ENCODE data around the gene ATPAF1.
"Not testable (repeated sequence)": the region's sequence is repeated elsewhere in the genome, so short reads cannot be mapped to it uniquely, and the experiment has no call there.

Gene ATPAF1, protein sequence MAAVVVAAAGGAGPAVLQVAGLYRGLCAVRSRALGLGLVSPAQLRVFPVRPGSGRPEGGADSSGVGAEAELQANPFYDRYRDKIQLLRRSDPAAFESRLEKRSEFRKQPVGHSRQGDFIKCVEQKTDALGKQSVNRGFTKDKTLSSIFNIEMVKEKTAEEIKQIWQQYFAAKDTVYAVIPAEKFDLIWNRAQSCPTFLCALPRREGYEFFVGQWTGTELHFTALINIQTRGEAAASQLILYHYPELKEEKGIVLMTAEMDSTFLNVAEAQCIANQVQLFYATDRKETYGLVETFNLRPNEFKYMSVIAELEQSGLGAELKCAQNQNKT

DNA sequence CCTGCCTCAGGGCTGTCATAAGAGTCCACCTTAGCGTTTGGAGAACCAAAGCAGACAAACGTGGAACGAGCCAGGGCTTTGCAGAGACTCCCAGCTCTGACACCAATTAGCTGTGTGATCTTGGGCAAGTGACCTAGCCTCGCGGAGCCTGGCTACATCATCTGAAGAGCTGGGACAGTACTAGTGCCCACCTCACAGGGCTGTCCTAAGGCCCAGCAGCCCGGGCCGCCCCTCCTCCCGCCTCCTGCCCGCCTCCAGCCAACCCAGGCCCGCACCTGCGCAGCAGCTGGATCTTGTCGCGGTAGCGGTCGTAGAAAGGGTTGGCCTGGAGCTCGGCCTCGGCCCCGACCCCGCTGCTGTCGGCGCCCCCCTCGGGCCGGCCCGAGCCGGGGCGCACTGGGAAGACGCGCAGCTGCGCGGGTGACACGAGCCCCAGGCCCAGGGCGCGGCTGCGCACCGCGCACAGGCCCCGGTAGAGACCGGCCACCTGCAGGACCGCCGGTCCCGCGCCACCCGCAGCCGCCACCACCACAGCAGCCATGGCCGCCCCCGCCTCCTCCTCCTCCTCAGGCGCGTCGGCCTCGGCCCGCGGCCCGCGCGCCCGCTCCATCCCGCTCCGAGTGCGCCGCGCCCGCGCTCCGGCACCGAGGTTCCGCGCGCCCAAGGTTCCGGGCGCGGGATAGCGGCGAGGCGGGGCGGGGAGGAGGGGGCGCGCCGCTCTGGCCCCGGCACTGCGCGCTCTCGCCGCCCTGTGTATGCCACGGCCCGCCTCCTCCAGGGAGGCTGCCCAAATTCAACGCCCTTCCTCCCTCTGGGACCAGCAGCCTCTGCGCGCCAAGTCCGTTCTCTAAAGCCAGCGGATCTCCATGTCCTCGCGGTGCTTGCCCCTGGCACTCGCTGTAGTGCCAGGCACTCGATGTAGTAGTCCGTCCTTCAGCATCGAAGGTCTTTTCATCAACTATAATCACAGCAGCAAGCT, at the start of gene ATPAF1:
Gene ATPAF1, minus strand, starts transcription at position 583 of the 979 bp plus-strand sequence. Its CDS starts 42 bp downstream, at position 541.
- DNase-seq = peak; percentile 76

DNA sequence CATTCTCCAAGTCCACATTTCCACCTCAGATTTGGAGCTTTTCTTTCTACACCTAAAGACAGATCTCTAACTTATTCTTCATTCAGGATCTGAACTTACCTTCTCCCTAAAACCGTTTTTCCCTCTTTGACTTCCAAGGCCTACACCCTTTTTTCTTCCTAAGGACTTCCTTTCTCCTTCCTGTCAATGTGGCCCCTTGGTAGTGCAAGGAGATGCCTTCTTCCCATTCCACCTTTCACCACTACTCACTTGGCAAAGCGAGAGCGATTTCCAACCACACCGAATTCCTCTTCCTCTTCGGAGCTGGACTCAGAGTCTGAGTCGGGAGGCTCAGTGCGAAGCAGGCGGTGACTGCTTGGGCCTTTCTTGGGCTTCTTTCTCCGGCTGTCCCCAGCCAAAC, 49.5 kb upstream of the ATPAF1 start:
- no peak for DNase-seq

DNA sequence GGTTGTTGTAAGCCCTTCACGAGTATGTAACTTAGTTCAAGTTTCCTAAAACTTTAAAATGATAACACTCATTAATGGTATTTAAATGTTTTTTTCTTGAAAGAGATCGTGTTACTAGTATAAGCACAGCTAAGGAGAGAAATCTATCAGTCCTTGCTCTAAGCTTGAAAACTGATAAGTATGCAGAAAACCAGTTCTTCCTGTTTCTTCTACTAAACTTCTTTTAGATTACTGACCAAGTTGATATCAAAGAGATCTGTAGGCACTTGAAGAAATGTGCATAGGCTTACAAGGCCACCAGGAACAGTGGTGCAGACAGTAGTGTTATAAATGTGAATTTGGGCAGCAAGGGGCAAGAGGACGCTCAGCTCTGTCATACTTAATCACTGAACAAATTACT, 46.8 kb upstream of the ATPAF1 start:
- DNase-seq = no peak

DNA sequence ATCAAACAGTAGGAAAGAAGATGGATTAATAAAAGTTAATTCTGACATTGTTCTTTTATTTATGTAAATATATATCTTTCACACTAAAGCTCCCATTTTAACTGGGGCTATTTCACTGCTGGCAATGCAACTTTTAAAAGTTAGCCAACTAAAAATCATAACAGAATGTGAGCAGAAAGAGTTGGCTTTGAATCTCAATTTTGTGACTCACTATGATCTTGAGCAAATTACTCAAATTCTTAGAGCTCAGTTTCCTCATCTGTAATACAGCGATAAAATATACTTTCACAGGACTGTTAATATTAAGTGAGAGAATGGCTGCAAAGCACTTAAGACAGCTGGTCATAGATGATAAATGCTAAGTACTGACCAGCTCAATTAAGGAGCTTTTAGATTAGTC, 40.0 kb upstream of the ATPAF1 start:
- no peak for DNase-seq

DNA sequence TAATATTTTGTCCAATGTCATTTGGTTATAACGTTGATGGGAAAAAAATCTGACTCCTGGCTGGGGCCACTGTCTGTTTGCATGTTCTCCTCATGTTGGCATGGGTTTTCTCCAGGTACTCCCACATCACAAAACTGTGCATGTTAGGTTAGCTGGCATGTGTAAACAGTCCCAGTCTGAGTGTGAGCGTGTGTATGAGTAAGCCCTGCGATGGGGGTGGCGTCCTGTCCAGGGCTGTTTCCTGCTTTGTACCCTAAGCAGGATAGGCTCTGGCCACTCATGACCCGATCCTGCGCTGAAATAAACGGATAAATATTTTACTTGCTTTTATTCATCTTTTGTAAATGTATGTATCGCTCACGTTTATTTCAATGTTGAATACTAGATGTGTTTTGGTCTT, 37.2 kb upstream of the ATPAF1 start:
- no peak for DNase-seq

DNA sequence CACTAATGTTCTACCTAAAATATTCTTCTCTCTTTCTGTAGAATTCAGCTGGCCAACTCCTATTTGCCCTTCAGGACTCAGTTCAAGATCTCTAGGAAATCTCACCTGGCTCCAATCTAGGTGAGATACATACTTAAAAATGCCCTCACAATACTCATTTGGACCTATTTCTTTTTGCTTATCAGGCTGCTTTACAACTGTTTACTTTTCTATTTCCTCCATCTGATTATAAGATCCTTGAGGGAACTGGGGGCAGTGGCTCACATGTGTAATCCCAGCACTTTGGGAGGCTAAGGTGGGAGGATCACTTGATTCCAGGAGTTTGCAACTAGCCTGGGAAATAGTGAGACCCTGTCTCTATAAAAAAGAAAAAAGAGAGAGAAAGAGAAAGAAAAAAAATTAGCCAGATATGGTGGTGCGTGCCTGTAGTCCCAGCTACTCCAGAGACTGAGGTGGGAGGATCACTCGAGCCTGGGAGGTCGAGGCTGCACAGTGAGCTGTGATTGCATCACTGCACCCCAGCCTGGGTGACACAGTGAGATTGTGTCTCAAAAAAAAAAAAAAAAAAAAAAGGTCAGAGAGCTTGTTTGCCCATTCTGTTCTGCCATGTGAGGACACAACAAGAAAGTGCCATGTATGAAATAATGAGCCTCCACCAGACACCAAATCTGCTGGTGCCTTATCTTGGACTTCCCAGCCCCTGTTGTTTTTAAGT, 35.9 kb upstream of the ATPAF1 start:
- no peak for DNase-seq

DNA sequence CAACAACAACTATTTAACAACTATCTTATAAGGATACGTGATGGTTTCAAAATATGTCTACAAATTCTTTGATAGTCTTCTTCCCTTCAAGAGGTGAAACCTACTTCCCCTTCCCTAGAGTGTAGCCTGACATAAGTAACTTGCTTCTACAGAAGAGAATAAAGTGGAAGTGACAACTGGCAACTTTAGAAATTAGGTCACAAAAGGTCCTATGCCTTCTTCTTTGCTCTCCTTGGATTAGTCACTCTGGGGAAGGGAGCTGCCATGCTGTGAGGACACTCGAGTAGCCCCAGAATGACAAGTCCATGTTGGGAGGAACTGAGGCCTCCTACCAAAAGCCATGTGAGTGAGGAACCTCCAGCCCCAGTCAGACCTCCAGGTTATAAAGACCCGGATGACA, 31.5 kb upstream of the ATPAF1 start:
- no peak for DNase-seq

DNA sequence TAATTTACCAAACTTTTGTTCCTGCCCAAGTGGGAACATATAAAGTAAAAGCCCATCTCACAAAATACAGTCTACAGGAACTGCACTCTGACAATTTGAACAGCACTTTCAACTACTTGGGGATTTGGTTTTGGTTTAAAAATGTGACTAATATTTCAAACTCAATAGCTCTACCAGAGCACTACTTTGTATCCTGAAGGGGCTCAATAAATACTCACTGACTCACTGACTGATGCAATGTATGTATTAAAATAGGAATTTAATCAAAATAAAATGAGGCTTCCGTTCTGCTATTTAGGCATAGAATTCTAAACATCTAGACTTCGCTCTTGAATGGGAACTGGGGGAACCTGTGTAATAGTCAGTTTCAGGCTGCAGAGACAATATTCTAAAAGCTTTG, 28.9 kb upstream of the ATPAF1 start:
- DNase-seq = no peak

DNA sequence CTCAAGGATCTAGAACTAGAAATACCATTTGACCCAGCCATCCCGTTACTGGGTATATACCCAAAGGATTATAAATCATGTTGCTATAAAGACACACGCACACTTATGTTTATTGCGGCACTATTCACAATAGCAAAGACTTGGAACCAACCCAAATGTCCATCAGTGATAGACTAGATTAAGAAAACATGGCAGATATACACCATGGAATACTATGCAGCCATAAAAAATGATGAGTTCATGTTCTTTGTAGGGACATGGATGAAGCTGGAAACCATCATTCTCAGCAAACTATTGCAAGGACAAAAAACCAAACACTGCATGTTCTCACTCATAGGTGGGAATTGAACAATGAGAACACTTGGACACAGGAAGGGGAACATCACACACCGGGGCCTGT, 26.5 kb upstream of the ATPAF1 start:
- not testable (repeated sequence) for DNase-seq

DNA sequence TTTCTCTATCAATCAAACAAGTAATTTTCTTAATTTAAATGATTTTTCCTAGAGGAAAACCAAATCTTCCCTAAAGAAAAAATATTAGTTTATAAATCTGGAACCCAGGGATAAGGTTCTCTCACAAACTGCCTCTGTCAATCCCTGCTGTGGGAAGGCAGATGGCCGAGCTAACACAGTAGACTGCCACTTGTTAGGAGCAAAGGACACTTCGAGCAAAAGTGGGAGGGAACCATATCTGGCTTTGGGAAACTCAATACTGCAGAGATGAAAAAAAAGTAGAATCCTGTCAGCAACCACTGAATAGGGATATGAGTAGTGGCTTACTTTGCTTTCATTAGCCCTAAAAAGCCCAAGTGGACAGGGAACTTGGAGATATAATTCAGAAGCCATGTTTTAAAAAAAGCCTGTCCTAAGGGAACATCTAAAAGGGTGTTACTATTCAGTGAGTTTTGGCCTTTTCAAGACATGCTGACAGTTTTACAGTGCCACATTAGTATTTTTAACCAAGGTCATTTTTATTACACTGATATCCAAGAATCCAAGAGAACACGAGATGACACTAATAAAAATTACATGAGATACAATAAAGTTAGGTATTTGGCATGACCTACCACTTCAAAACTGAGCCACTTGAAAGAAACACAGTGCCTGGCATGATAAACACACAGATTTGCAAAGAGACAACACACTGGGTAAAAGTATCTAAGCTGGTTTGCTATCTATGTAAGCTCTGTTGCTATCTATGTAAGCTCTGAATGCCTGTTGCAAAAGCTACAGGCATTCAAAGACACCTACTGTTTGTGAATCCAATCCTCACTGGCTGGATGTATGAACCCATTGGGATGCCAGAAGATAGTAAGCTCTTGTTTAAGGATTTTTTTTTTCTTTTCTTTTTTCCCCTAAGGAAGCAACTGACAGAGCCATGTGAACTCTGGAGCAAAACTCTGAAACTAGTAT, 24.9 kb upstream of the ATPAF1 start:
- no peak for DNase-seq

DNA sequence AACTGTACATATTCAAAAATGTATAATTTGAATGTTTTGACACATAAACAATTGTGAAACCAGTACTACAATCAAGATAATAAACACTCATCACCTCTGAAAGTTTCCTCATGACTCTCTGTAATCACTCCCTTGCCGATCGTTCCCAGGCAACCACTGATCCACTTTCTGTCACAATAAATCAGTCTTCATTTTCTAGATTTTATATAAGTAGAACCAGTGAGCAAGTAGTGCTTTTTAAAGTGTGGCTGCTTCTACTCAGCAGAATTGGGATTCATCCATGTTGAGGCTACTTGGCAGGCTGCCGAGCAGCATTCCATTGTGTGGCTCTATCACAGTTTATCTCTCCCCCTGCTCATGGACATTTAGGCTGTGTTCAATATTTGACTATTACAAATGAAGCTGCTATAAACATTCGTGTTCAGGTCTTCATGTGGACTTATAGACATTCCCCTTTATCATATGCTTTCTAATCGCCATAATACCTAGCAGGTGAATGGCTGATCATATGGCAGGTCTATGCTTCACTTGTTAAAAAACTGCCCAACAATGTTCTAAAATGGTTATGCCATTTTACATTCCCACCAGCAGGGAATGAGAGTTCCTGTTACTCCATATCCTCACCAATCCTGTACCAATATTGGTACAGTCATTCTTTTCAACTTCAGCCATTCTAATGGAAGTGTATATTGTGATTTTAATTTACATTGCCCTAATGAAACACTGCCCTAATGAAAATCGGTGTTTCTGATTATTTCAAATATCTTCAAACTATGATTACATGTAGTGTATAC, 24.0 kb upstream of the ATPAF1 start:
- DNase-seq = no peak

DNA sequence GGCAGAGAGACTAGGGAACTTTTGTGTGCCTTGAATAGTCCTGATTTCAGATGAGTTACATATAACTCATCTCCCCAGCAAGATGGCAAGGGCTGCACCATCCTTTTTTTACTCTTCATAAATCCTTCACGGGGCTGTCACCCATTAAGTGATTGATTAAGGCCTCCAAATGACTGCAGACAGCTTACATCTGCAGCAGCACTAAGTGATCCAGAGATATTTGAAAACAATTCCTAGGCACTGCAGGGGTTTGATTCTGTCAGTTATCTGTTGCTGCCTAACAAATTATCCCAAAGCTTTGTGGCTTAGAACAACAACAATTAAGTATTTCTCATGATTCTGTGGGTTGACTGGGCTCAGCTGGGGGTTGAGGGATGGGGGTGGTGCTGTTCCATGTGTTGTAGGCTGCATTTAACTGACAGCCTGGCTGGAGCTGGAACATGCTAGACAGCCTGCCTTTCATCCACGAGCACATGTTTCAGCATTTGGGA, 22.8 kb upstream of the ATPAF1 start:
- DNase-seq = no peak

DNA sequence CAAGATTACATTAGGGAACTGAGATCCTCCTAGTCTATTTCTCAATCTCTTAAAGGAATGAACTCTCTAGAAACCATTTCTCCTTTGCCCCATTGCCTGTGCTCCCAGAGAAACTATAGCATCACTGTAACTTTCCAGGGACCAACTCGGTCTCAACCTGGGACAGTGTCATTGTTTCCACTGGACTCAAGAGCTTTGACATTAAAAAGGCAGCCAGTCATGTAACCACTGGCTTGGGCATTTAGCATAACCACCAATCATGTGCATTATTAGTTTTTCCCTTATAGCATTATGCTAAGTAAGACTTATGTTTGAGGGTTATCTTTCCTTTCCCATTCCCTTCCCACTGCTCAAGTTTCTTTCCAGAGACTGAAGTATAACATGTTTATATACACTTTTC, 21.7 kb upstream of the ATPAF1 start:
- DNase-seq = no peak

DNA sequence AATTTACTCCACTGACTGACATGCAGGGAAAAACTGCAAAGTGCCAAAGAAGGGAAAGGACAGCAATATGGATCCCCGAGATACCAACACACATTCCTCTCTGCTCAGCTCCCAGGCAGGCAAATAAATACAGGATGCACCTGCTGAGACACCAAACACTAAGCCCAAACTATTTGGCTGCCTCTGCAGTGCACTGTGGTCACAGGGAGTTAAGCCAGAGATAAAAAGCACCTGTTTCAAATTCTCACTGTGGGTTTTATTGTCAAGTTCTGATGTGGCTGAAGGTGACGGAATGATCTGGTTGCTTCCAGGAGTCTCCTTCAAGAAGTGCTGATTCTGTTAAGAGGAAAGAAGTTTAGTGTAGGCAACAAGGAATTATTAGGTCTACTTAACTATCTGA, 21.2 kb upstream of the ATPAF1 start:
- no peak for DNase-seq

DNA sequence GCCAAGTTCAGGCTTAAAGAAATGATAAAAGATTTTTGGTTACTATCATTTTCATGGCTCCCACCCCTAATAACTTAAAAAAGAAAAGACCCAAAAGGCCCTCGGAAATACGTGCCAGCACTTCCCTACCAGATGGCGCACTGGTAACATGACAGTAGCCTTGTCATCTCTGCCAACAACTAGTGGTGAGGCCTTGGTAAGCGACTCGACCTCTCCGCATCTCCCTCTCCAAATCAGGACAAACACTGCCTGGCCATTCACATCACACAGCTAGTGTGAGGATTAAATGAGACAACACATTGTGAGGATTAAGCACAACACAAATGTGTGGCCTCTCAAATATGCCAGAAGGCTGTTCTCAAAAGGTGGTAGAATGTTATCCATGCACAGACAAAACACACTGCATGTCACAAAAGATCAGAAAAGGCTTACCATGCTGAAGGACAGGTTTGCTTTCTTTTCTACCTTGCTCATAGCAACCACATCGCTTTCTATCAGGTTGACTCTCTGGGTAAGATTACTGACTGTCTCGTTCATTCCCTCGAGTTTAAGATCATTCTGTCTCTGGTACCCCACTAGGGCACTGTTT, 19.9 kb upstream of the ATPAF1 start:
- DNase-seq = no peak

DNA sequence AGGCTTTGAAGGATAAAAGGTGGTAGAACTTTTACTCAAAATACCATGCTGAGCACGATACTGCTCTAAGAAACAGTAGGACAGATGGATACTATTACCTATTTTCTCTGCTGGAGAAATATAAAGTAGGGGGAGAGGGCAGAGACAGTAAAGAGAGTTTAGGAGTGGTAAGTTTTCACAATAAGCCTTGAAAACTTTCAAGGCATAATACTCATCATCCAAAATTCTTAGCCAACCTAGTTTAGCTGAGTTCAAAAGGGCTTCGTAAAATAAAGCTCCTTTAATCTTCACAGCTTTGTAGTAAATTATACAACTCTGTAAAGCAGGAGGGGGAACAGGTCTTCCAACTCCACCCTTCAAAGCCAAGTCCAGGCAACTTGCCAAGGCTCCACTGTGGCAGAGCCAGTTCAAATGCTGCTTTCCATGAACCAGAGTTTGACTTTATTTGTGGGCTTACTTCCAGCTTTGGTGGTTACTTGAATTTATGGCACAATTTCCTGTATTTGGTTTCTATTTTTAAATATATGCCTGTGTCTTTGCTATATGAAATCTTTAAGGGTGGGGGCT, 19.0 kb upstream of the ATPAF1 start:
- no peak for DNase-seq

DNA sequence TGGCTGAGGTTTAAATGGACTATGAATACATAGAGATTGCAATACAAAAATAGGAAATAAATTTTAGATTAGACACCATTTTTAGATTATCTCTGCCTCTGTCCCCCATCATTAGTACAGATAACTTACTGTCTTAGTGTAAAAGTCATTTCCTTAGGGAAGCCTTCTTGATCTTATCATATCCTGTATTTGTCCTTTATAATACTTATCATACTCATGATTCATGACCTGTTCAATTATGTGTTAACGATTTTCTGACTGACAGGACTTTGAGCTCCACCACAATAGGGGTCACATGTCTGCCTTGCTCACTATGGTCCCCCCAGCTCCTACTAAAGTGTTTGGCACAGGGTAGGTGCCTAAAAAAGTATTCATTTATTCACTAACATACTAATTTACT, 18.1 kb upstream of the ATPAF1 start:
- no peak for DNase-seq

DNA sequence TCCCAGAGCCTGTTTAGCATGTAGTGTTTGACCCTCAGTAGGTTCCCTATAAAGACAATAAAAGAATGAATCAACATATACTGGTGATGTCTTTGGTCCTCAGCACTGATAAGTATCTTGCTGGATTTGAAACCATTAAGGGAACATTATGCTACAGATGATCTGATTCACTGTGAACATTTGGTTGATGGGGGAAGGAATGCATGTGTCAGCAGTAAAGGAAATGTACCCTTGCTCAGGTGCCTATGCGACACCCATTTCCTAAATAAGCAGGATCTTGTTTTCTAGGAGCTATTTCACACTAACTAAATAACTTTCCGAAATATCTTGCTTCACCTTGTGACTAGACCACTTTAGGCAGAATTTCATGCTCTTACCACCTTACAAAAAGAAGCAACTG, 16.5 kb upstream of the ATPAF1 start:
- DNase-seq = no peak

DNA sequence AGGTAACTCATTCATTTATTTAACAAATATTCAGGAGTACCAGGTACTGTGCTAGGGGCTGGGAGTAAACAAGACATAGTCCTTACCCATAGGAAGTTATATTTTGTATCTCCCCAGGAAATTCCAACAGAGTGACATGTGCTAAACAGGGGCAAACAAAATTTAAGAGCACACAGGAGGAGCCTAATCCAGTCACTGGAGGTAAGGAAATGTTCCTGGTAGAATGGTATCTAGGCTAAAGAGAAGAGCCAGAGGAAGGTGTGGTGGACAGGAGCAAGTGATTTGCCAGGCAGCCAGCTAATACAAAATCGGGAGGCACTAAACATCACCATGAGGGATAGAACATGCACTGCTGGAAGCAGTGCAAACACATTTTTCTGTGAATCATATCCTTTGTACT, 13.9 kb upstream of the ATPAF1 start:
- no peak for DNase-seq

DNA sequence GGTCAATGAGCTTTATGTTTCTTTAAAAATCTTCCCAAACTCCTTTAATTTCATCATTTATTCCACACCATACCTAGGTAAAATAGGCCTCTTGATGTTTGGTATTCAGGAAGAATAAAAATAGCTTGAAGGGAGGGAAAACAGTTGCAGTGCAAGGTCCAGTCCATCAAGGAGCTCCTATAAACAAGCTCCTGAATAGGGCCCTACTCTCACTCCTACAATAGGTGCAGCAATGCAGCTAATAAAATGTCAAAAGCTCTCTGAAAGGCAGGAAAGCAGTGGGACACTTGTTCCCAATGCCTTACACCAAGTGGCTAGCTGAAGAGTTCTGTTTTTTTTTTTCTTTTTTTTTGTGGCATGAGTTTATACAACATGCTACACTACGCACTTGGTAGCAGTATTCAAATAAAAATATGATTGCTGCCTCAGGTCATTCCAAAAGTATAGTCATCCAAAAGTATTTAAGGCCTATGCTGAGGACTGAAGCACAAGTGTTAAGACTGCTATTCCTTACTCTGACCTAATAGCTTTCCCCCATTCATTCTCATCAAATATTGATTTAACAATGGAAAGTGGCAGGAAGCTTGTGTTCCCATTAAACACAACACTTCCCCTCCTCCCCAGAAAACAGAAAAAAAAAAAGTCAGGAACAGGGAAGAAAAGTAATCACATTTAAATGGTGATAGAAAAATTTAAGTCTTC, 13.3 kb upstream of the ATPAF1 start:
- DNase-seq = no peak
